ENCODE data around the gene OR2W1.

The OR2W1 gene

GRCh38 chr6:29045075-29045474, at the start of gene OR2W1:
TSS of gene OR2W1 (minus strand) at chr6:29045175. CDS start at chr6:29045175, 0 bp downstream.
- DNase-seq (ENCODE audit: low read depth, low spot score) = no peak

- DNase-seq (ENCODE audit: low read depth, low spot score) = no peak
These were observed 48.0 kb upstream of the OR2W1 start for GRCh38 chr6:29092957-29093356.

DNA sequence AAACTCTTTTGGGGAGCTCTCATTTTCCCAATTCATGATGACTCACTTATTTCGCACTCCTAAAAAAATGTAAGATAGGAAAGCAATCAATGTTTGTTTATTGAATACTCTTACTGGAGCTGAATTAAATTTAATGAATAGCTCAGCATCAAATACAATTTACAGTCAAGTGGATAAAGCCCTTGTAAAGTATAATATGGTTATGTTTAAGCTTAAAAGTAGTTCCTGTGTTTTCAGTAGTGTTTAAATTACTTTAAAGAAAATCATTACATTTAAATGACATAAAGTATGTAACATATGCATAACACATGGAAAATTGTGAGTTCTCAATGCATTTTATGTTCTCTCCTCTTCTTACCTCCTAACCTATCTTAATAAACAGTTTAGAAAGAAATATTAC, 42.2 kb upstream of the OR2W1 start, which contains the start of gene OR2B3:
Gene OR2B3 (minus strand): TSS at position 101 of the 400 bp plus-strand sequence. CDS start 65 bp downstream, at position 36.
- DNase-seq (ENCODE audit: low read depth, low spot score) = no peak

DNA sequence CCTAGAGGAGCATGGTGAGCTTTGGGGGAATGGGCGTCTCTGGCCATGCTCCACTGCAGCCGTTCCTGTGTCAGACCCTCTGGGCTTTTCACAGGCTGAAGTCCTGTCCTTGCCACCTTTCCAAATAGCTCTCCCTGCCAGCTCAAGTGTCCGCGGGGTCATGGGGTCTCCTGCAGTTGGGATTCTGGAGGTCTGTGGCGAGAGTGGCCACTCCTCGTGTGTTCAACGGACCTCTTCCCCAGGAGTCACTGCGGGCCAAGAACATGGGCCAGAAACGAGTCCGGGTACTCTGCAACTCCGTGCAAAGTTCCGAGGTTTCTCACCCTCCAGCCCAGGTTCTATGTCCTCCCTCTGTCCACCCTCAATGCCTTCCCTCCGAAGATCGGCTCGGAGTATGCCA, 37.5 kb upstream of the OR2W1 start:
- DNase-seq (ENCODE audit: low read depth, low spot score) = no peak

- no peak for DNase-seq (ENCODE audit: low read depth, low spot score)
These were observed 36.3 kb upstream of the OR2W1 start for GRCh38 chr6:29081312-29081711.

DNA sequence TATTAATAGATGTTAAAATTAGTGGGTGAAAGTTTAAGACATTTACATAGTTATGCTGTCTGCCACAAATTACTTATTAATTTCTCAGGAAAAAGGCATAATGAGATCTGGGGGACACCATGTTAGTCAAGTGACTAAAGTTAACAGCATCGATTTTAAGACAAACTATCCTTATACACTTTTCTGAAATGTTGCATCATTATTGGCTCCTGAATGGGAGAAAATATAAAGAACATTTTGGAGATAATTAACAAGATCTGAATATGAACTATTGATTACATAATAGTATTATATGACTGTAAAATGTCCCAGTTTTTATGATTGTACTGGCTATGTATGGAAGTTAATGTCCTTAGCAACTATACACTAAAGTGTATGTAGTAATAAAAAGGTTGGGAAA, 34.2 kb upstream of the OR2W1 start:
- no peak for DNase-seq (ENCODE audit: low read depth, low spot score)

DNA sequence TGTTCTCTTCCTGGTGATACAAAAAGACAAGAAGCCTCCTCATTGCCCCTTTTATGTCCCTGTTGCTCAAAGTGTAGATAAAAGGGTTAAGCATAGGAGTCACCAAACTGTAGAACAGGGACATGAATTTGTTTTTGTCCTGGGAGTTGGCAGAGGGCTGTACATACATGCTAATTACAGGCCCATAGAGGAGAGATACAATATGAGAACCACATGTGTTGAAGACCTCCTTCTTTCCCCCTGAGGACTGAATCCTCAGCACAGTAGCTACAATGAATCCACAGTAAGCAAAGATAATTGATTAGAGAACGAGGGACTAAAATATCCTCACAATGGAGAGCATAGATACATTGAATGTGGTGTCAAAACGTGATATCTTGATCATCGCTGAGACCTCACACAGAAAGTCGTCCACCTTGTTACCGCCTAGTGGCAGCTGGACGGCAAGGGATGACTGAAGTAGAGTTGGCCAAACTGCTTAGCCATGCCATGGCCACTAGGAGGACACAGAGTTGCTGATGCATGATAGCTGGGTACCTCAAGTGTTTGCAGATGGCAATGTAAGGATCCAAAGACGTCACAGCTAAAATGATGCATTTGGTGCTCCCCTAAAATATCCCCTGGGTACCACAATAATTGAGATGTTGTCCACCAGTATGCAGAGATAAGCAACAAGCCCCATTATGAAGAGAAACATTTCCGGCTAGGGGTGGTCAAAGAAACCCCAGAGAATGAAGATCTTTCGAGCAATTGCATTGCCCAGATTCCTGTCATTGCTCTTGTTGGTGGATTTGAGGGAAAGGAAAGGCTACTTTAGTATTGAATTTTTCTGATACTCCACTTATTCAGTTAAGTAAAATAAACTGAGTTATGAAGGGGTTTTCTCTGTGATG, 27.1 kb upstream of the OR2W1 start:
- DNase-seq (ENCODE audit: low read depth, low spot score) = no peak

DNA sequence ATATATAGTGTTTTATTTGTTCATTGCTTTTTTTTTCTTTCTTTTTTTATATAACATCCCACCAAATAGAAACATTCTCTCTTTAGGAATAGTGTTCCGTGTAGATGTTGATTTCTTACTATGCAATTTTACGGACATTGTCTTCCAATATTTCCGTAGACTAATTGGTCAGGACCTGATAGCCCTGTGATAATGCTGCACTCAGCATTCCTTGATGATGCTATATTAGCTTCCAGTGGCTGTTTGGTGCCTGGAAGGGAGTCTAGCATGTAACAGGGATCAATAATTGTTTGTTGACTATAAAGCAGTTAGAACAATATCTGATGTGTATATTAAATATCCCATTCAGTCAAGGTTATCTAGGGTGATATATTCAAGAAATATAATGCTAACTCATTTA, 6.7 kb upstream of the OR2W1 start:
- DNase-seq (ENCODE audit: low read depth, low spot score) = no peak

DNA sequence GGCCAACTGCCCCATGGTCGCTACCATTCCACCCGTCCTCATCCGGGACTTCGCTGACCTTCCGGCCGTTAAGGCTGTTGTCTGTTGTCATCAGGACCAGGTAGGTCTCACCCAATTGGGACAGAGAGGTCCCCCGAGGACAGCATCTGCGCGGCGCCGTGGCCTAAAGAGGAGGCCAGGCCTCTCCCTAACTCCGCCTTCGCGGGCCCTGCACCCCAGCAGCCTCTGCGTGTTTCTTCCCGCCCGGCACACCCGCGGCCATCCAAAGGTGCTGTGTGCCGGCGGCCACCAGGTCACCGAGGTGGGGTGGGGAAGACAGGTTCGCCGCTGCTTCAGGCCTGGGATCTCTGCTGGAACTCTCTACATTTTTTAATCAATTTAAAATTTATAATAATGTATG, 9.0 kb downstream of the OR2W1 start:
- DNase-seq (ENCODE audit: low read depth, low spot score) = no peak

- no peak for DNase-seq (ENCODE audit: low read depth, low spot score)
These were observed 16.2 kb downstream of the OR2W1 start for GRCh38 chr6:29028821-29029220.

- no peak for DNase-seq (ENCODE audit: low read depth, low spot score)
These were observed 18.9 kb downstream of the OR2W1 start for GRCh38 chr6:29025927-29026585.

GRCh38 chr6:29021434-29021833, 23.5 kb downstream of the OR2W1 start:
- DNase-seq (ENCODE audit: low read depth, low spot score) = no peak

- DNase-seq (ENCODE audit: low read depth, low spot score) = no peak
These were observed 25.3 kb downstream of the OR2W1 start for GRCh38 chr6:29019629-29020028.

DNA sequence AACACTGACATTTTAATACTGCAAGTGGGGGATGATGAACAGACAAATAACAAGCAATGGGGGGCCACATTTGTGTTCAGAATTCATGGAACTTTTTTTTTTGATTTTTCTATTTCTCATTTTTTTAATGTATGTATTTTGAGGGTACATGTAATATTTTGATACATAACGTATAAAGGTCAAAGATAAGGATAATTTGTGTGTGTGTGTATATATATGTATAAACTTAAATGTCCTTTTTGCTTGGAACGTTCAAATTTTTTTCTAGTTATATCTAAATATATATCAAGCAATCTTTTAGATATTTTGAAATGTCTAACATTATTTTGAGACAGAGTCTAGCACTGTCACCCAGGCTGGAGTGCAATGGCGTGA, 27.6 kb downstream of the OR2W1 start:
- no peak for DNase-seq (ENCODE audit: low read depth, low spot score)

DNA sequence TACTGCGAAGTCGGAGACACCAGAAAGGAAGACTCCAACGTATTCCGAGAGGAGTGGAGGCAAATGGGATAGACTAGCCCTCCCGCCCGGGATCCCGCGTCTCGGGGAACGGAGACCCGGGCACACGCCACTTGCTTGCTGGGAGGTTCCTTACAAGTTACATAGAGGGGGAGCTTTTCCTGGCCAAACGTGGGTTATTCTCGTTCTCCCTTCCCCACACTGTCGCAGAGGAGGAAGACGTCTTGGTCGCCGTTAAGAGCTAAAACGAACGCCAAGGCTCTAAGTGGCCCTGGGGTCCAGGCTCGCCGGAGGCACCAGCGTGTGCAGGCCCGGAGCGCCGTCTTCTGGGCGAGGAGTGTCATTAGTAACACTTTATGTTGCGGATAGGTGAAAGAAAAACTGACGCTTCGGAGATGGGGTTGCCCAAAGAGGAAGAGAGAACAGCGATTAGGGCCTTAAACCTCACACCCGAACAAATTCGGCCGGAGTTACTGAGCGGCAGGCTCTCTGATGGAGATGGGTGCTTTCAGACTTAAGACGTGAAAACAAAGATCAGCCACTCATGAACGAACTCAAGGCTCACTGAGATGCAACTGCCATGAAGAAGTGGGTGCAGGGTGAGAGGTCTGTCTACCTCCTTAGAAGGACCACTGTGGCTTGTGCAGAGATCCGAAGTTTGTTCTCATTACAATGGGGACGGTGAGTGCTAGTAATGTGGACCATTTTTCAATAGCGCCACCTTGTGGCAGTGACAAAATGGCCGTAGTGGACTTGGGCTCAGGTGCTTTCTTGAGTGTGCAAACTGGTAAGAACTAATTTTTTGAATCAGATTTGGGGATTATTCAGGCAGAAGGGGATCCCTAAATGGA, 28.2 kb downstream of the OR2W1 start:
- DNase-seq (ENCODE audit: low read depth, low spot score) = peak; percentile 59

DNA sequence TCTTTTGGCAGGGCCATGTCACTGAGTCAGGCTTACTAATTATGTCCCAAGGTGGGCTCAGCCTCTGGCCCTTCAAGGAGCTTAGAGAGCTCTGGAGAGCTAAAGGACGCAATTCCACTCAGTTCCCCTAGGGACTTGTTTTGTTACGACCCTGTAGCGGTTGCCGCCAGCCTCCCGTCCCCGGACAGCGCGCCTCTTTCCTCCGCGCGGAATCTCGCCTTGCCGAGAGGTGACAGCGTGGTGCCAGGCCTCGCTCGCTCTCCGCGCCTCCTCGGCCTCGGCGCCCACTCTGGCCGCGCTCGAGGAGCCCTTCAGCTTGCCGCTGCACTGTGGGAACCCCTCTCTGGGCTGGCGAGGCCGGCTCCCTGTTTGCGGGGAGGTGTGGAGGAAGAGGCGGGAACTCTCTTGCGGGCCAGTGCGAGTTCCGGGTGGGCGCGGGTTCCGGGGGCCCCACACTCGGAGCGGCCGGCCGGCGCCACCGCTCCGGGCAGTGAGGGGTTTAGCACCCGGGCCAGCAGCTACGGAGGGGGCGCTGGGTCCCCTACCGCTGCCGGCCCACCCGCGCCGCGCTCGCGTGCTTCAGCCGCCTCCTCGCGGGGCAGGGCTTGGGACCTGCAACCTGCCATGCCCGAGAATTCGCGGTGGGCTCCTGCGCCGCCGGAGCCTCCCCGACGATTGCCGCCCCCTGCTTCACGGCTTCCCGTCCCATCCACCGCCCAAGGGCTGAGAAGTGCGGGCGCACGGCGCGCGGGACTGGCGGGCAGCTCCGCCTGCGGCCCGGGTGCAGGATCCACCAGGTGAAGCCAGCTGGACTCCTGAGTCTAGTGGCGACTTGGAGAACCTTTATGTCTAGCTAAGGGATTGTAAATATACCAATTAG, 30.0 kb downstream of the OR2W1 start:
- DNase-seq (ENCODE audit: low read depth, low spot score) = no peak

GRCh38 chr6:29011276-29011734, 33.7 kb downstream of the OR2W1 start:
- DNase-seq (ENCODE audit: low read depth, low spot score) = no peak

DNA sequence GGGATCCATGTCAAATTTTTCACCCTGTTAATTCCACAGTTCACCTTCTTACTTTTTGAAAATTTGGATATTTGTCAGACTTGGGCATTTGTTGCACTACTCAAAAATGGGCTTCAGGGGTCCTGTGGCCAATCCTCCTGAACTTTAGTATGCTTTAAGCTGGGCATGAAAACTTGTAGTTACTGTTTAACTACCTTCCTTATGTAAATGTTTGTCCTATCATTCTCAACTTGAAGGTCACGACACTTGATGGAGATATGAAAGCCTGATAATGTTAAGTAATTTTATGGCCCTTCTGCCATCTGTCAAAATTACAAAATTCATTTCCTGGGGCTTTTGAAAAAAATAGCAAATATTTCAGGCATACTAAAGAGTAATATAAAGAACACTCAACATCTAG, 35.6 kb downstream of the OR2W1 start:
- no peak for DNase-seq (ENCODE audit: low read depth, low spot score)

DNA sequence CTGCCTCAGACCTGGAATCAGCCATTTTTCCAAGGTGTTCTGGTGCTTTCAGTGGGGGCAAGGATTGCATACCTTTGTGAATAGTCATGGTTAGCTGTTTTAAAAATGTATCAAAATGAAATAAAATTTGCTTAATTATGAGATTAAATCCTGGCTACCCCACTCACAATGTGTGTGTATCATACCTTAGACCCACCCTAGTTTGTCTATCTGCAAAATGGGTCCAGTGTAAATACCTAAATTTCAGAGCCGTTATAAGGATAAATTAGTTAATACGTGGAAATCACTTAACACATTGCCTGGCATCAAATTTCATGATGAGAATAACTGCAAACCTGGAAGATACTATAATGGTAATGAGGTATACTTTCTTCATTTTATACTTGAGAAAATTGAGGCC, 36.9 kb downstream of the OR2W1 start:
- DNase-seq (ENCODE audit: low read depth, low spot score) = no peak

- DNase-seq (ENCODE audit: low read depth, low spot score) = no peak
These were observed 39.6 kb downstream of the OR2W1 start, which contains the start of gene ZNF311 for GRCh38 chr6:29005183-29005885. TSS of gene ZNF311 (minus strand) at chr6:29005315. CDS start at chr6:29003954, 1,361 bp downstream.
